T-helper 1 cell treated with Interleukin-12 subunit alpha and Interleukin-12 subunit beta and Interleukin-4 antibody, amounts not matched to agents 30 μg/mL and 1 μg/mL, for 36 hours (primary cell): ENCODE results near the gene KLHDC2.
A peak's percentile ranks its signal among the peaks of the same experiment; 100 is the strongest.
"Not testable (repeated sequence)": the region's sequence is repeated elsewhere in the genome, so short reads cannot be mapped to it uniquely, and the experiment has no call there.

Source experiments
- H3K27ac Mint-ChIP-seq: one replicate; pipeline ENCODE4 v1.8.0; 2021; ENCODE audit warnings: mild to moderate bottlenecking, mixed read lengths
- H3K27me3 Mint-ChIP-seq: one replicate; pipeline ENCODE4 v1.8.0; 2021; ENCODE audit warnings: low read depth, mixed read lengths
- H3K36me3 Mint-ChIP-seq: one replicate; pipeline ENCODE4 v1.8.0; 2021; ENCODE audit warnings: low read depth, mixed read lengths
- H3K4me1 Mint-ChIP-seq: one replicate; pipeline ENCODE4 v1.8.0; 2021; ENCODE audit warnings: low read depth, mixed read lengths
- H3K4me3 Mint-ChIP-seq: one replicate; pipeline ENCODE4 v1.8.0; 2021; ENCODE audit warnings: mild to moderate bottlenecking, moderate library complexity, mixed read lengths
- H3K9me3 Mint-ChIP-seq: one replicate; pipeline ENCODE4 v1.8.0; 2021; ENCODE audit warnings: mixed read lengths

KLHDC2 gene

GRCh38 chr14:49767571-49768300, at the start of gene KLHDC2:
KLHDC2 (plus strand) TSS chr14:49768153; CDS start chr14:49768469, 316 bp downstream.
- peaks cover 20% of the 10 kb centered on the region for H3K4me1 Mint-ChIP-seq
- no peaks in the 10 kb centered on the region for H3K9me3 Mint-ChIP-seq
- peaks cover 6% of the 10 kb centered on the region for H3K36me3 Mint-ChIP-seq
- H3K27me3 Mint-ChIP-seq: no peaks in the 10 kb centered on the region
- peak within 1 kb of the TSS; percentile 100 for H3K27ac Mint-ChIP-seq
- peak within 1 kb of the TSS; percentile 96 for H3K4me3 Mint-ChIP-seq

- no peak overlapping the region for H3K27ac Mint-ChIP-seq
- peaks cover 14% of the 10 kb centered on the region for H3K36me3 Mint-ChIP-seq
- no peaks in the 10 kb centered on the region for H3K4me1 Mint-ChIP-seq
- peaks cover 13% of the 10 kb centered on the region for H3K9me3 Mint-ChIP-seq
- H3K4me3 Mint-ChIP-seq: no peak overlapping the region
- H3K27me3 Mint-ChIP-seq: no peaks in the 10 kb centered on the region
These were observed 47.2 kb upstream of the KLHDC2 start for GRCh38 chr14:49720744-49721143.

- Mint-ChIP-seq H3K9me3 (peaks cover 13% of the 10 kb centered on the region), H3K36me3 (peaks cover 14% of the 10 kb centered on the region)
These were observed 46.1 kb upstream of the KLHDC2 start for GRCh38 chr14:49721733-49722435.

GRCh38 chr14:49727171-49727570, 40.8 kb upstream of the KLHDC2 start:
- peaks cover 4% of the 10 kb centered on the region for H3K36me3 Mint-ChIP-seq
- H3K9me3 Mint-ChIP-seq: no peaks in the 10 kb centered on the region
- no peak overlapping the region for H3K4me3 Mint-ChIP-seq
- no peaks in the 10 kb centered on the region for H3K27me3 Mint-ChIP-seq
- H3K4me1 Mint-ChIP-seq: no peaks in the 10 kb centered on the region
- no peak overlapping the region for H3K27ac Mint-ChIP-seq

More at GRCh38 chr14:49721733-49722435, 46.1 kb upstream of the KLHDC2 start:
- H3K27me3 Mint-ChIP-seq, H3K4me1 Mint-ChIP-seq, H3K4me3 Mint-ChIP-seq, H3K27ac Mint-ChIP-seq: not testable (repeated sequence)

GRCh38 chr14:49732896-49733295, 35.1 kb upstream of the KLHDC2 start:
- no peaks in the 10 kb centered on the region for H3K9me3 Mint-ChIP-seq
- no peaks in the 10 kb centered on the region for H3K27me3 Mint-ChIP-seq
- no peak overlapping the region for H3K4me3 Mint-ChIP-seq
- H3K4me1 Mint-ChIP-seq: no peaks in the 10 kb centered on the region
- no peak overlapping the region for H3K27ac Mint-ChIP-seq
- no peaks in the 10 kb centered on the region for H3K36me3 Mint-ChIP-seq

- H3K27me3 Mint-ChIP-seq: no peaks in the 10 kb centered on the region
- H3K27ac Mint-ChIP-seq: no peak overlapping the region
- no peak overlapping the region for H3K4me3 Mint-ChIP-seq
- no peaks in the 10 kb centered on the region for H3K9me3 Mint-ChIP-seq
- no peaks in the 10 kb centered on the region for H3K4me1 Mint-ChIP-seq
- no peaks in the 10 kb centered on the region for H3K36me3 Mint-ChIP-seq
These were observed 34.1 kb upstream of the KLHDC2 start for GRCh38 chr14:49733836-49734235.

GRCh38 chr14:49735669-49736068, 32.3 kb upstream of the KLHDC2 start:
- not testable (repeated sequence) for H3K27me3 Mint-ChIP-seq, H3K4me1 Mint-ChIP-seq, H3K27ac Mint-ChIP-seq, H3K4me3 Mint-ChIP-seq, H3K36me3 Mint-ChIP-seq, H3K9me3 Mint-ChIP-seq

GRCh38 chr14:49745191-49745590, 22.8 kb upstream of the KLHDC2 start:
- Mint-ChIP-seq H3K4me1 (no peaks in the 10 kb centered on the region), H3K4me3 (no peak overlapping the region), H3K27me3 (no peaks in the 10 kb centered on the region), H3K36me3 (no peaks in the 10 kb centered on the region), H3K9me3 (no peaks in the 10 kb centered on the region), H3K27ac (no peak overlapping the region)

GRCh38 chr14:49746476-49746875, 21.5 kb upstream of the KLHDC2 start:
- H3K4me3 Mint-ChIP-seq, H3K4me1 Mint-ChIP-seq, H3K27ac Mint-ChIP-seq, H3K36me3 Mint-ChIP-seq, H3K27me3 Mint-ChIP-seq, H3K9me3 Mint-ChIP-seq: not testable (repeated sequence)

- H3K4me3 Mint-ChIP-seq: no peak overlapping the region
- no peaks in the 10 kb centered on the region for H3K9me3 Mint-ChIP-seq
- H3K36me3 Mint-ChIP-seq: no peaks in the 10 kb centered on the region
- H3K27me3 Mint-ChIP-seq: peaks cover 6% of the 10 kb centered on the region
- H3K4me1 Mint-ChIP-seq: no peaks in the 10 kb centered on the region
- no peak overlapping the region for H3K27ac Mint-ChIP-seq
These were observed 13.3 kb upstream of the KLHDC2 start for GRCh38 chr14:49754570-49755097.

- Mint-ChIP-seq H3K9me3 (no peaks in the 10 kb centered on the region), H3K4me1 (no peaks in the 10 kb centered on the region), H3K4me3 (no peak overlapping the region), H3K27ac (no peak overlapping the region), H3K36me3 (no peaks in the 10 kb centered on the region), H3K27me3 (peaks cover 12% of the 10 kb centered on the region)
These were observed 12.6 kb upstream of the KLHDC2 start for GRCh38 chr14:49755378-49755777.

- H3K27ac Mint-ChIP-seq: no peak overlapping the region
- no peaks in the 10 kb centered on the region for H3K9me3 Mint-ChIP-seq
- no peaks in the 10 kb centered on the region for H3K36me3 Mint-ChIP-seq
- no peak overlapping the region for H3K4me3 Mint-ChIP-seq
- peaks cover 4% of the 10 kb centered on the region for H3K4me1 Mint-ChIP-seq
- peaks cover 9% of the 10 kb centered on the region for H3K27me3 Mint-ChIP-seq
These were observed 6.0 kb upstream of the KLHDC2 start for GRCh38 chr14:49761839-49762551.

GRCh38 chr14:49766839-49767238, 1.1 kb upstream of the KLHDC2 start:
- Mint-ChIP-seq H3K9me3 (no peaks in the 10 kb centered on the region), H3K4me3 (peak overlapping the region; percentile 96), H3K27ac (peak overlapping the region; percentile 100), H3K27me3 (no peaks in the 10 kb centered on the region), H3K36me3 (peaks cover 6% of the 10 kb centered on the region), H3K4me1 (peaks cover 20% of the 10 kb centered on the region)

GRCh38 chr14:49767270-49767570, 733 bp upstream of the KLHDC2 start:
- H3K36me3 Mint-ChIP-seq: peaks cover 6% of the 10 kb centered on the region
- no peaks in the 10 kb centered on the region for H3K9me3 Mint-ChIP-seq
- H3K27ac Mint-ChIP-seq: peak overlapping the region; percentile 100
- peaks cover 20% of the 10 kb centered on the region for H3K4me1 Mint-ChIP-seq
- no peaks in the 10 kb centered on the region for H3K27me3 Mint-ChIP-seq
- peak overlapping the region; percentile 96 for H3K4me3 Mint-ChIP-seq
